OCI-LY1 (cell line): Measurements from ENCODE around the gene CFI.

Experiments used
- H2AFZ ChIP-seq: fragments of 200-600 bp; sonication (generic), shearing (Covaris generic); 2 replicates; pipeline ENCODE4 v1.6.0; 2014; ENCODE audit warnings: antibody characterized with exemption, mild to moderate bottlenecking, low read length
- H3F3A ChIP-seq: fragments of 200-600 bp; sonication (generic), shearing (Covaris generic); 2 replicates; pipeline ENCODE4 v1.6.0; 2014; ENCODE audit warnings: mild to moderate bottlenecking, antibody characterized with exemption, low read length, moderate library complexity; ENCODE audit not compliant: insufficient read depth
- H3K27ac ChIP-seq: fragments of 200-600 bp; sonication (generic); 2 replicates; pipeline ENCODE4 v1.5.1; 2014; ENCODE audit warnings: low read length, mixed run types, mild to moderate bottlenecking, low read depth; ENCODE audit not compliant: poor library complexity, severe bottlenecking
- H3K27me3 ChIP-seq: fragments of 200-600 bp; sonication (generic); 2 replicates; pipeline ENCODE4 v1.6.0; 2014; ENCODE audit warnings: antibody characterized with exemption, mild to moderate bottlenecking, low read length, moderate library complexity; ENCODE audit not compliant: insufficient read depth
- H3K36me3 ChIP-seq: fragments of 200-600 bp; sonication (generic); 2 replicates; pipeline ENCODE4 v1.6.1; 2014; ENCODE audit warnings: mild to moderate bottlenecking, antibody characterized with exemption, low read length, moderate library complexity, mixed read lengths; ENCODE audit not compliant: insufficient read depth
- H3K4me1 ChIP-seq: fragments of 200-600 bp; sonication (generic); 2 replicates; pipeline ENCODE4 v1.5.1; 2014; ENCODE audit warnings: mild to moderate bottlenecking, low read length, moderate library complexity; ENCODE audit not compliant: insufficient read depth, severe bottlenecking
- H3K4me2 ChIP-seq: fragments of 200-600 bp; sonication (generic), shearing (Covaris generic); 2 replicates; pipeline ENCODE4 v1.6.1; 2014; ENCODE audit warnings: low read length
- H3K4me3 ChIP-seq: fragments of 200-600 bp; sonication (generic); 2 replicates; pipeline ENCODE4 v1.5.1; 2014; ENCODE audit warnings: low read length, low read depth, mild to moderate bottlenecking, mixed read lengths; ENCODE audit not compliant: poor library complexity, severe bottlenecking
- H3K79me2 ChIP-seq: fragments of 200-600 bp; shearing (Covaris generic); 2 replicates; pipeline ENCODE4 v1.6.1; 2016; ENCODE audit warnings: mixed run types, low read length, mixed read lengths; ENCODE audit not compliant: insufficient read depth
- H3K9ac ChIP-seq: fragments of 200-600 bp; sonication (generic), shearing (Covaris generic); 2 replicates; pipeline ENCODE4 v1.6.1; 2014; ENCODE audit warnings: mild to moderate bottlenecking, low read length, mixed read lengths
- H3K9me2 ChIP-seq: fragments of 200-600 bp; sonication (generic), shearing (Covaris generic); 2 replicates; pipeline ENCODE4 v1.6.1; 2014; ENCODE audit warnings: low read depth, mild to moderate bottlenecking, low read length, mixed read lengths
- H3K9me3 ChIP-seq: fragments of 200-600 bp; shearing (Covaris generic); 2 replicates; pipeline ENCODE4 v1.6.1; 2014; ENCODE audit warnings: low read length, mixed read lengths
- H4K20me1 ChIP-seq: fragments of 200-600 bp; sonication (generic), shearing (Covaris generic); 2 replicates; pipeline ENCODE4 v1.6.0; 2016; ENCODE audit warnings: mild to moderate bottlenecking, low read length; ENCODE audit not compliant: insufficient read depth
- EZH2 ChIP-seq: fragments of 200-600 bp; sonication (generic), shearing (Covaris generic); IDR thresholded peaks from 2 replicates; pipeline ENCODE4 v1.8.0; 2017; ENCODE audit warnings: borderline replicate concordance, mixed run types, mild to moderate bottlenecking, antibody characterized with exemption, low read length, moderate library complexity, mixed read lengths
- TF ChIP-seq, protein P1 (sequence below): fragments of 200-600 bp; sonication (generic), shearing (Covaris generic); IDR thresholded peaks from 2 replicates; pipeline ENCODE4 v1.5.1; 2017; ENCODE audit warnings: mild to moderate bottlenecking, antibody characterized with exemption, low read length, moderate library complexity, mixed read lengths

The CFI gene

DNA sequence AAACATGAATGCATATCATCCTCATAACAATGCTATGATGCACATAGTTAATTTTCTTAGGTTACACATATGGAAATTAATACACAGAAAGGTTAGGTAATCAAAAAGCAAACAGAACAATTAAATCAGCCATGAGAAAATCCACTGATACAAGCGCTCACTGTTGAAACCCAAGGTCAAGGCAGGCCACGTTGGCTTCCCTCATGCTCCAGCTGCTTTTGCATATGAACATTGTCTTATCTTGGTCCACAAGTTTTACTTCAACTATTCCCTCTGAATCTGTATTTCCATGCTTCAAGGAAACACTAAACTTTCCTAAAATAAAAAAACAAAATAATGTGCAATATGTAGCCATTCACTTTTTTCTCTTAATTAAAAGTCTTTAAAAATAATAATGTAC lies 37.4 kb downstream of the CFI start:
- no peaks in the 10 kb centered on the region for H3K79me2 ChIP-seq

DNA sequence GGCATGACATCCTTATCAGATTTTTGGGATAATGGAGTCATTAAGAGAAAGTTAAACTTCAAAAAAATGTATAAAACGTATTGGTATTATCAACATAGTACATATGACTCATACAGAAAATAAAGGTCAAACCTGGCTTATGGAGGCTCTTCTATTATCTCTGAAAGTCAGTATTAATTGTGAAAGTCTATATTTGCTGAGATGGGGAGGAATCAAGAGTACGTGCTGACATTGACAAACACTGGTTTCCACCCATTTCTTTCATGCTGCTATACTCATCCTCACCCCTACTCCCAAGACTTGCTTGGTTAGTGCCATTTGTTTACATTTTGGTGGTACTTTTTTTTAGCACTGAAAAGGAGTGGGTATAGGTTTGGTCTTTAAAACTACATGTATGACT lies 41.1 kb downstream of the CFI start:
- Histone ChIP-seq H3K9me2 (no peaks in the 10 kb centered on the region), H3K9me3 (no peaks in the 10 kb centered on the region), H3K36me3 (no peaks in the 10 kb centered on the region), H4K20me1 (no peaks in the 10 kb centered on the region), H3K4me1 (no peaks in the 10 kb centered on the region), H3F3A (no peaks in the 10 kb centered on the region), H3K27ac (no peak overlapping the region), H3K27me3 (no peaks in the 10 kb centered on the region), H3K79me2 (no peaks in the 10 kb centered on the region), H3K9ac (no peak overlapping the region), H3K4me2 (no peak overlapping the region), H3K4me3 (no peak overlapping the region), H2AFZ (no peak overlapping the region)
- TF ChIP-seq EZH2, result no peak
- TF ChIP-seq, protein P1, sequence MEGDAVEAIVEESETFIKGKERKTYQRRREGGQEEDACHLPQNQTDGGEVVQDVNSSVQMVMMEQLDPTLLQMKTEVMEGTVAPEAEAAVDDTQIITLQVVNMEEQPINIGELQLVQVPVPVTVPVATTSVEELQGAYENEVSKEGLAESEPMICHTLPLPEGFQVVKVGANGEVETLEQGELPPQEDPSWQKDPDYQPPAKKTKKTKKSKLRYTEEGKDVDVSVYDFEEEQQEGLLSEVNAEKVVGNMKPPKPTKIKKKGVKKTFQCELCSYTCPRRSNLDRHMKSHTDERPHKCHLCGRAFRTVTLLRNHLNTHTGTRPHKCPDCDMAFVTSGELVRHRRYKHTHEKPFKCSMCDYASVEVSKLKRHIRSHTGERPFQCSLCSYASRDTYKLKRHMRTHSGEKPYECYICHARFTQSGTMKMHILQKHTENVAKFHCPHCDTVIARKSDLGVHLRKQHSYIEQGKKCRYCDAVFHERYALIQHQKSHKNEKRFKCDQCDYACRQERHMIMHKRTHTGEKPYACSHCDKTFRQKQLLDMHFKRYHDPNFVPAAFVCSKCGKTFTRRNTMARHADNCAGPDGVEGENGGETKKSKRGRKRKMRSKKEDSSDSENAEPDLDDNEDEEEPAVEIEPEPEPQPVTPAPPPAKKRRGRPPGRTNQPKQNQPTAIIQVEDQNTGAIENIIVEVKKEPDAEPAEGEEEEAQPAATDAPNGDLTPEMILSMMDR, result no peak

More for the DNA sequence above, 37.4 kb downstream of the CFI start:
- no peak overlapping the region for H3K27ac ChIP-seq
- no peaks in the 10 kb centered on the region for H3K9me3 ChIP-seq
- no peaks in the 10 kb centered on the region for H3K27me3 ChIP-seq
- no peaks in the 10 kb centered on the region for H3K9me2 ChIP-seq
- H3K4me2 ChIP-seq, result no peak overlapping the region
- H4K20me1 ChIP-seq, result no peaks in the 10 kb centered on the region
- no peaks in the 10 kb centered on the region for H3F3A ChIP-seq
- no peak overlapping the region for H3K9ac ChIP-seq
- H3K4me1 ChIP-seq, result no peaks in the 10 kb centered on the region
- no peak for TF ChIP-seq EZH2
- TF ChIP-seq, protein P1, result no peak
- H3K36me3 ChIP-seq, result no peaks in the 10 kb centered on the region
- H3K4me3 ChIP-seq, result no peak overlapping the region
- H2AFZ ChIP-seq, result no peak overlapping the region

DNA sequence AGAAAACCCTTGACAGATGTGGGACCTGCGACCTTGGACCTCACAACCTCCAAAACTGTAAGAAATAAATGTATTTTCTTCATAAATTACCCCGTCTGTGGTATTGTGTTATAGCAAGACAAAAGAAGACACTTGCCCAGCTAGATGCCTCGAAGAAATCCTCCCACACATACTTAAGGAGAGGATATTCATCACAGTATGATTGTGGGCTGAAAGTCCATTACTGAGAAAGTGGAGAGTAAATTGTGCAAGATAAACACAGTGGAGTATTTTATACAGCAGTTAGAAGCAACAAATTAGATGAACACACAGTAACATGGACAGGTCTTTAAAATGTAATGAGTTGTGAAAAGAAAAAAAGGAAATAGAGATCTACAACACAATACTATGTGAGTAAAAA lies 46.1 kb downstream of the CFI start:
- Histone ChIP-seq H3K9ac (no peak overlapping the region), H2AFZ (no peak overlapping the region), H4K20me1 (no peaks in the 10 kb centered on the region), H3K79me2 (no peaks in the 10 kb centered on the region), H3K27me3 (no peaks in the 10 kb centered on the region), H3K9me3 (no peaks in the 10 kb centered on the region), H3F3A (no peaks in the 10 kb centered on the region), H3K4me1 (no peaks in the 10 kb centered on the region), H3K4me3 (no peak overlapping the region), H3K36me3 (no peaks in the 10 kb centered on the region), H3K4me2 (no peak overlapping the region), H3K9me2 (no peaks in the 10 kb centered on the region), H3K27ac (no peak overlapping the region)
- TF ChIP-seq, protein P1, result no peak
- TF ChIP-seq EZH2, result no peak
